Limb (tissue), 2 donors: ENCODE results near the gene CKS2.
A peak's percentile ranks its signal among the peaks of the same experiment; 100 is the strongest.
"Not testable (repeated sequence)": the region's sequence is repeated elsewhere in the genome, so short reads cannot be mapped to it uniquely, and the experiment has no call there.

Experiments
- DNase-seq, 2 donors: peaks; one replicate each; pipeline ENCODE4 v3.0.0-alpha.2; 2016; ENCODE audit errors: extremely low spot score in 2 of 2

Gene CKS2

GRCh38 chr9:89310475-89311345 is at the start of gene CKS2:
CKS2 (plus strand) TSS chr9:89311195; CDS start chr9:89311293, 98 bp downstream.
- DNase-seq = peak; percentile 99 to 100

- no peak for DNase-seq
Measured at GRCh38 chr9:89273528-89274279, 37.3 kb upstream of the CKS2 start.

- no peak for DNase-seq
Measured at GRCh38 chr9:89274838-89275237, 36.2 kb upstream of the CKS2 start.

- DNase-seq = not testable (repeated sequence)
Measured at GRCh38 chr9:89276040-89276439, 35.0 kb upstream of the CKS2 start.

GRCh38 chr9:89277043-89277442 is 34.0 kb upstream of the CKS2 start:
- no peak for DNase-seq

GRCh38 chr9:89277454-89277853 is 33.5 kb upstream of the CKS2 start:
- no peak for DNase-seq

- no peak for DNase-seq
Measured at GRCh38 chr9:89278551-89278950, 32.4 kb upstream of the CKS2 start.

- DNase-seq = peak in 1 of 2 donors; percentile 60
Measured at GRCh38 chr9:89278997-89279739, 31.8 kb upstream of the CKS2 start.

- no peak for DNase-seq
Measured at GRCh38 chr9:89281106-89281505, 29.9 kb upstream of the CKS2 start.

- peak in 1 of 2 donors; percentile 45 for DNase-seq
Measured at GRCh38 chr9:89282248-89282968, 28.6 kb upstream of the CKS2 start.

- DNase-seq = no peak
Measured at GRCh38 chr9:89284076-89284475, 26.9 kb upstream of the CKS2 start.

- no peak for DNase-seq
Measured at GRCh38 chr9:89291741-89292140, 19.3 kb upstream of the CKS2 start.

GRCh38 chr9:89293014-89293413 is 18.0 kb upstream of the CKS2 start:
- no peak for DNase-seq

- no peak for DNase-seq
Measured at GRCh38 chr9:89295400-89295799, 15.6 kb upstream of the CKS2 start.

- DNase-seq = not testable (repeated sequence)
Measured at GRCh38 chr9:89301996-89302395, 9.0 kb upstream of the CKS2 start.

GRCh38 chr9:89304020-89304833 is 6.8 kb upstream of the CKS2 start:
- no peak for DNase-seq

- no peak for DNase-seq
Measured at GRCh38 chr9:89304834-89305188, 6.2 kb upstream of the CKS2 start.

GRCh38 chr9:89305868-89306267 is 5.1 kb upstream of the CKS2 start:
- no peak for DNase-seq

GRCh38 chr9:89309166-89309565 is 1.8 kb upstream of the CKS2 start:
- DNase-seq = no peak
